ENCODE results near the gene ELFN2. TPM values are rescaled to one million over a fixed set of nuclear protein-coding genes. Genes with fewer than 3 reads are reported as not detected.

Gene ELFN2
- total and polyA plus RNA-seq, 12 donors: 0.04 to 3.3 (median 0.32) TPM; not detected in 2

GRCh38 chr22:37428649-37429586 lies 1.6 kb upstream of the ELFN2 start:
- H3K27me3 ChIP-seq: peaks cover 39% of the 10 kb centered on the region
- no peak overlapping the region for H3K4me3 ChIP-seq
- peak in 4 of 7 donors; percentile 37 to 44 (median 40) for DNase-seq
- no peak overlapping the region for H3K27ac ChIP-seq
- H3K36me3 ChIP-seq (replicated peaks in 1 of 2): no peaks in the 10 kb centered on the region
- no peaks in the 10 kb centered on the region for H3K9me3 ChIP-seq (replicated peaks in 1 of 3)
- intact Hi-C loops (cut with DNase I): loop anchor here (10.0 kb wide), 1 partner anchor 114 kb away; no protein-coding TSS in a partner anchor
- 32 to 46% (median 35%) methylated on average over 7 to 15 of the region's 15 CpGs for WGBS, 4 donors
- TF ChIP-seq CTCF (IDR thresholded peaks at IDR 0.05) (peak; percentile 48 to 68 (median 58)), POLR2A (IDR thresholded peaks at IDR 0.05) (no peak)
- no peaks in the 10 kb centered on the region for H3K4me1 ChIP-seq (replicated peaks in 1 of 2)

GRCh38 chr22:37427711-37428635 lies 694 bp upstream of the ELFN2 start:
- intact Hi-C loops (cut with DNase I): loop anchor here (10.0 kb wide), 1 partner anchor 113 kb away; no protein-coding TSS in a partner anchor

GRCh38 chr22:37426706-37427134 lies 559 bp downstream of the ELFN2 start:
- intact Hi-C loops (cut with DNase I): loop anchor here (10.0 kb wide), 1 partner anchor 112 kb away; no protein-coding TSS in a partner anchor
- H3K9me3 ChIP-seq (replicated peaks in 1 of 3): no peaks in the 10 kb centered on the region
- peaks cover 31% of the 10 kb centered on the region for H3K27me3 ChIP-seq
- 0 to 3% (median 1%) methylated on average over 10 to 24 of the region's 24 CpGs; no CpG with 5 or more reads in 1 of the 4 donors for WGBS, 4 donors
- peak overlapping the region in 1 of 4 donors; percentile 55 for H3K4me3 ChIP-seq
- H3K36me3 ChIP-seq (replicated peaks in 1 of 2): no peaks in the 10 kb centered on the region
- H3K4me1 ChIP-seq (replicated peaks in 1 of 2): no peaks in the 10 kb centered on the region
- no peak for DNase-seq
- no peak overlapping the region for H3K27ac ChIP-seq
- TF ChIP-seq POLR2A (IDR thresholded peaks at IDR 0.05) (no peak), CTCF (IDR thresholded peaks at IDR 0.05) (no peak)

More at GRCh38 chr22:37427711-37428635, 694 bp upstream of the ELFN2 start:
- Histone ChIP-seq H3K4me1 (replicated peaks in 1 of 2) (no peaks in the 10 kb centered on the region), H3K9me3 (replicated peaks in 1 of 3) (no peaks in the 10 kb centered on the region), H3K36me3 (replicated peaks in 1 of 2) (no peaks in the 10 kb centered on the region), H3K4me3 (peak overlapping the region in 1 of 4 donors; percentile 55), H3K27me3 (peaks cover 31% of the 10 kb centered on the region), H3K27ac (no peak overlapping the region)
- TF ChIP-seq CTCF (IDR thresholded peaks at IDR 0.05) (no peak), POLR2A (IDR thresholded peaks at IDR 0.05) (no peak)
- no peak for DNase-seq
- WGBS, 4 donors: 18 to 42% (median 28%) methylated on average over 20 to 59 of the region's 59 CpGs
